ENCODE results near the gene OR56B4. TPM values are rescaled to one million over a fixed set of nuclear protein-coding genes. Genes with fewer than 3 reads are reported as not detected.
"Not testable (repeated sequence)": the region's sequence is repeated elsewhere in the genome, so short reads cannot be mapped to it uniquely, and the experiment has no call there.

Gene OR56B4
- total RNA-seq, 1 experiment from 2014 or later = not detected

DNA sequence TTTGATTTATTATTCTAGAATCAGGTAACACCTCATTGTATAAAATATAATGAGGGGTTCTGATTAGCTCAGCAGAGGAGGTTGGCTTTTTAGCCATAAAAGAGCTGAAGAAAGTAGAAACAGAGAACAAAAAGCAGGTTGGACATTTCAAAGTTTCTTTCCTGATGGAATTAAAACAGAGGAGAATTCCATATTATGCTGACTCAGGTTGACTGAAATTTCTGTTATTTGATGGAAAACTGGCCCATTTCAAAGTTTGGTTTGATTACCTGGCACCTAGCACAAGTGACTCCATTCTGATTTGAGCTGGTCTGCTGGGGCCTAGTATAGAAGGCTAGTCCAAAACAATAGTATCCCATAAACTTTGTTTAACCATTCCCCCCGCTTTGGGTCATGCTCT lies 24.9 kb downstream of the OR56B4 start:
- no TSS peak for BruUV-seq (replicated peaks)
- Mint-ChIP-seq H3K27me3 (ENCODE audit: unreplicated experiment) (peaks cover 2% of the 10 kb centered on the region), H3K4me1 (ENCODE audit: low read depth, unreplicated experiment) (no peaks in the 10 kb centered on the region), H3K4me3 (ENCODE audit: low read depth, unreplicated experiment) (no peak overlapping the region), H3K27ac (ENCODE audit: unreplicated experiment) (no peak overlapping the region), H3K9me3 (ENCODE audit: low read depth, unreplicated experiment) (no peaks in the 10 kb centered on the region), H3K36me3 (ENCODE audit: insufficient read depth, unreplicated experiment) (no peaks in the 10 kb centered on the region)
- intact Hi-C loops (cut with micrococcal nuclease; ENCODE audit: unreplicated experiment) = no loop called here
- DNase-seq = no peak
- CTCF ChIA-PET = no interaction called here
- TF ChIP-seq, protein P1, sequence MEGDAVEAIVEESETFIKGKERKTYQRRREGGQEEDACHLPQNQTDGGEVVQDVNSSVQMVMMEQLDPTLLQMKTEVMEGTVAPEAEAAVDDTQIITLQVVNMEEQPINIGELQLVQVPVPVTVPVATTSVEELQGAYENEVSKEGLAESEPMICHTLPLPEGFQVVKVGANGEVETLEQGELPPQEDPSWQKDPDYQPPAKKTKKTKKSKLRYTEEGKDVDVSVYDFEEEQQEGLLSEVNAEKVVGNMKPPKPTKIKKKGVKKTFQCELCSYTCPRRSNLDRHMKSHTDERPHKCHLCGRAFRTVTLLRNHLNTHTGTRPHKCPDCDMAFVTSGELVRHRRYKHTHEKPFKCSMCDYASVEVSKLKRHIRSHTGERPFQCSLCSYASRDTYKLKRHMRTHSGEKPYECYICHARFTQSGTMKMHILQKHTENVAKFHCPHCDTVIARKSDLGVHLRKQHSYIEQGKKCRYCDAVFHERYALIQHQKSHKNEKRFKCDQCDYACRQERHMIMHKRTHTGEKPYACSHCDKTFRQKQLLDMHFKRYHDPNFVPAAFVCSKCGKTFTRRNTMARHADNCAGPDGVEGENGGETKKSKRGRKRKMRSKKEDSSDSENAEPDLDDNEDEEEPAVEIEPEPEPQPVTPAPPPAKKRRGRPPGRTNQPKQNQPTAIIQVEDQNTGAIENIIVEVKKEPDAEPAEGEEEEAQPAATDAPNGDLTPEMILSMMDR (IDR thresholded peaks at IDR 0.05; ENCODE audit: unreplicated experiment) = no peak

DNA sequence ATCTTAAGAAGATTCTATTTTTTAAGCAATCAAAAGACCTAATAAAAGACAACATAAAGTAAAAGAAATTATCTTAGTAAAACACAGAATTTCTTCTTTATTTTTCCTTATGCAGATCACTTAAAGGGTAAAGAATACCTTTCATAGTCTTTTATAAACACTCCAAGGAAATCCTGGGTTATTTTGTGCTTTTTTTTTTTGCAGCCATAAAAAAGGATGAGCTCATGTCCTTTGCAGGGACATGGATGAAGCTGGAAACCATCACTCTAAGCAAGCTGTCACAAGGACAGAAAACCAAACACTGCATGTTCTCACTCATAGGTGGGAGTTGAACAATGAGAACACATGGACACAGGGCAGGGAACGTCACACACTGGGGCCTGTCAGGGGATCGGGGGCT lies 28.5 kb downstream of the OR56B4 start:
- H3K4me1 Mint-ChIP-seq (ENCODE audit: low read depth, unreplicated experiment); intact Hi-C loops (cut with micrococcal nuclease; ENCODE audit: unreplicated experiment); DNase-seq; BruUV-seq (replicated peaks); H3K36me3 Mint-ChIP-seq (ENCODE audit: insufficient read depth, unreplicated experiment); H3K9me3 Mint-ChIP-seq (ENCODE audit: low read depth, unreplicated experiment); CTCF ChIA-PET; H3K27ac Mint-ChIP-seq (ENCODE audit: unreplicated experiment); H3K4me3 Mint-ChIP-seq (ENCODE audit: low read depth, unreplicated experiment): not testable (repeated sequence)
- peaks cover 20% of the 10 kb centered on the region for H3K27me3 Mint-ChIP-seq (ENCODE audit: unreplicated experiment)

DNA sequence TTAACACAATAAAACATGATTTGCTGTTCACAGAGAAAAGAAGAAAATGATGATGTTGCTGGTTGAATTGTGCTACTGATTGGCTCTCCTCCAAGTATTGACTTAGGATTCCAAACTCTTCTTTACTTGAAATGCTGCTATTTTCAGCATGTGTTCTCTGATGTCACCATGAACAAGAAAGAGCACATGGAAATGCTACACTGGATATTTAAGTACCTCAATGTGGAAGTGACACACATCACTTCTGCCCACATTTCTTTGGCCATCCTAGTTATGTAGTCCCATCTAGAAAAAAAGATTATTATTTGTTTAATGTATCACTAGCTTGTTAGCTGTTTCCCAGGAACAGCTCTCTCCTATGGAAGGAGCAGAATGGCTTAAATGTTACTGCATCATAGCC lies 35.5 kb downstream of the OR56B4 start:
- BruUV-seq (replicated peaks) = no TSS peak
- DNase-seq = no peak
- Mint-ChIP-seq H3K27ac (ENCODE audit: unreplicated experiment) (no peak overlapping the region), H3K4me1 (ENCODE audit: low read depth, unreplicated experiment) (no peaks in the 10 kb centered on the region), H3K36me3 (ENCODE audit: insufficient read depth, unreplicated experiment) (no peaks in the 10 kb centered on the region), H3K4me3 (ENCODE audit: low read depth, unreplicated experiment) (no peak overlapping the region), H3K9me3 (ENCODE audit: low read depth, unreplicated experiment) (no peaks in the 10 kb centered on the region), H3K27me3 (ENCODE audit: unreplicated experiment) (peaks cover 23% of the 10 kb centered on the region)
- intact Hi-C loops (cut with micrococcal nuclease; ENCODE audit: unreplicated experiment) = no loop called here
- CTCF ChIA-PET = no interaction called here
- TF ChIP-seq, protein P1 (IDR thresholded peaks at IDR 0.05; ENCODE audit: unreplicated experiment) = no peak

DNA sequence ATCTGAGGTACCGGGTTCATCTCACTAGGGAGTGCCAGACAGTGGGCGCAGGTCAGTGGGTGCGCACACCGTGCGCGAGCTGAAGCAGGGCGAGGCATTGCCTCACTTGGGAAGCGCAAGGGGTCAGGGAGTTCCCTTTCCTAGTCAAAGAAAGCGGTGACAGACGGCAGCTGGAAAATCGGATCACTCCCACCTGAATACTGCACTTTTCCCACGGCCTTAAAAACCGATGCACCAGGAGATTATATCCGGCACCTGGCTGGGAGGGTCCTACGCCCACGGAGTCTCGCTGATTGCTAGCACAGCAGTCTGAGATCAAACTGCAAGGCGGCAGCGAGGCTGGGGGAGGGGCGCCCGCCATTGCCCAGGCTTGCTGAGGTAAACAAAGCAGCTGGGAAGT lies 36.3 kb downstream of the OR56B4 start:
- BruUV-seq (replicated peaks); DNase-seq; H3K4me3 Mint-ChIP-seq (ENCODE audit: low read depth, unreplicated experiment); H3K9me3 Mint-ChIP-seq (ENCODE audit: low read depth, unreplicated experiment); CTCF ChIA-PET; H3K27ac Mint-ChIP-seq (ENCODE audit: unreplicated experiment); H3K36me3 Mint-ChIP-seq (ENCODE audit: insufficient read depth, unreplicated experiment); intact Hi-C loops (cut with micrococcal nuclease; ENCODE audit: unreplicated experiment); H3K4me1 Mint-ChIP-seq (ENCODE audit: low read depth, unreplicated experiment): not testable (repeated sequence)
- H3K27me3 Mint-ChIP-seq (ENCODE audit: unreplicated experiment) = peaks cover 15% of the 10 kb centered on the region

DNA sequence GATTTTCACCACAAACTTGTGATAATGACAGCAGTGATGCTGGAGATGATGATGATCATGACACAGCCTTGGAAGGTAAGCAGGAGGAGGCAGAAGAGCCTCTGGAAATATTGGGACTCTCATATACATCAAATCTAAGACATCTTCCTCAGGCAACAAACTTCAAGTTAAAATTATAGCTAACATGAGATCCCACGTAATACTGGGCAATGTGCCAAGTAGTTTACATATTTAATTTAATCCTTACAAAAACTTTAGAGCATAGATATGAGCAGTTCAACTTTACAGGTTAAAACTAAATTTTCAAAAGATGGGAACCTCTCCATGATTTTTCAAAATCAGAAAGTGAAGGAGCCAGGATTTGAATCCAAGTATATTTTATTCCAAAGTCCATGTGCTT lies 43.6 kb downstream of the OR56B4 start:
- H3K9me3 Mint-ChIP-seq (ENCODE audit: low read depth, unreplicated experiment) = no peaks in the 10 kb centered on the region
- TF ChIP-seq, protein P1 (IDR thresholded peaks at IDR 0.05; ENCODE audit: unreplicated experiment) = no peak
- no peaks in the 10 kb centered on the region for H3K4me1 Mint-ChIP-seq (ENCODE audit: low read depth, unreplicated experiment)
- intact Hi-C loops (cut with micrococcal nuclease; ENCODE audit: unreplicated experiment) = no loop called here
- H3K27ac Mint-ChIP-seq (ENCODE audit: unreplicated experiment) = no peak overlapping the region
- no peaks in the 10 kb centered on the region for H3K36me3 Mint-ChIP-seq (ENCODE audit: insufficient read depth, unreplicated experiment)
- BruUV-seq (replicated peaks) = no TSS peak
- no peak for DNase-seq
- CTCF ChIA-PET = no interaction called here
- H3K4me3 Mint-ChIP-seq (ENCODE audit: low read depth, unreplicated experiment) = no peak overlapping the region
- H3K27me3 Mint-ChIP-seq (ENCODE audit: unreplicated experiment) = no peaks in the 10 kb centered on the region
